A673 (cell line): ENCODE data around the gene TCHHL1. TPM values are rescaled to one million over a fixed set of nuclear protein-coding genes. Genes with fewer than 3 reads are reported as not detected.

Experiments
- BruUV-seq: library from RNA; stranded (reverse); fragments of 400-500 nt; replicated peaks from 2 replicates; lab custom pipeline; 2021; lab: Mats Ljungman, UMichigan
- CTCF ChIA-PET: fragments of 300-600 bp; sonication (Branson Sonifier 250); formaldehyde crosslinking; loops from one replicate; lab custom pipeline; 2022; ENCODE audit warnings: antibody characterized with exemption; lab: Charles Lee
- POLR2A ChIA-PET: fragments of 300-600 bp; sonication (Branson Sonifier 250); formaldehyde crosslinking; loops from one replicate; lab custom pipeline; 2022; ENCODE audit warnings: antibody characterized with exemption; ENCODE audit not compliant: low non-redundant PET; lab: Charles Lee
- DNase-seq: peaks from one replicate; pipeline ENCODE4 v3.0.0-alpha.2; 2015; ENCODE audit warnings: low spot score
- H3K27ac ChIP-seq: fragments of 200-600 bp; sonication (generic); 2 replicates; pipeline ENCODE4 v1.5.1; 2016; ENCODE audit warnings: mixed run types, low read depth, mild to moderate bottlenecking, mixed read lengths, antibody characterized with exemption, low read length; ENCODE audit not compliant: poor library complexity, severe bottlenecking
- H3K27me3 ChIP-seq: fragments of 200-600 bp; sonication (generic); replicated peaks from 2 replicates; pipeline ENCODE4 v1.6.1; 2017; ENCODE audit warnings: mixed run types, low read depth, mild to moderate bottlenecking, mixed read lengths, antibody characterized with exemption, low read length; ENCODE audit not compliant: insufficient read depth, poor library complexity
- H3K36me3 ChIP-seq: fragments of 200-600 bp; sonication (generic); 2 replicates; pipeline ENCODE4 v1.6.1; 2016; ENCODE audit warnings: mixed run types, mild to moderate bottlenecking, mixed read lengths, antibody characterized with exemption, low read length; ENCODE audit not compliant: insufficient read depth, poor library complexity, severe bottlenecking
- H3K4me1 ChIP-seq: fragments of 200-600 bp; sonication (generic); 2 replicates; pipeline ENCODE4 v1.6.1; 2017; ENCODE audit warnings: mixed run types, mild to moderate bottlenecking, mixed read lengths, antibody characterized with exemption, low read length; ENCODE audit not compliant: insufficient read depth, poor library complexity, severe bottlenecking
- H3K4me3 ChIP-seq: fragments of 200-600 bp; sonication (generic); 2 replicates; pipeline ENCODE4 v1.5.1; 2016; ENCODE audit warnings: low read depth, mixed run types, mild to moderate bottlenecking, mixed read lengths, low read length; ENCODE audit not compliant: poor library complexity, severe bottlenecking
- H3K9me3 ChIP-seq: fragments of 200-600 bp; sonication (generic); 2 replicates; pipeline ENCODE4 v1.6.1; 2016; ENCODE audit warnings: mixed run types, low read depth, mild to moderate bottlenecking, mixed read lengths, antibody characterized with exemption, low read length; ENCODE audit not compliant: poor library complexity, severe bottlenecking
- CTCF ChIP-seq: fragments of 300-800, 200-600 bp; sonication (generic); conservative IDR thresholded peaks from 2 replicates; pipeline ENCODE4 v1.5.1; 2017; ENCODE audit warnings: low read depth, mild to moderate bottlenecking, antibody characterized with exemption, low read length, moderate library complexity, mixed read lengths
- EZH2 ChIP-seq: fragments of 200-600 bp; sonication (generic); IDR thresholded peaks from 2 replicates; pipeline ENCODE4 v1.6.1; 2017; ENCODE audit warnings: borderline replicate concordance, low read depth, mild to moderate bottlenecking, mixed read lengths, antibody characterized with exemption, low read length; ENCODE audit not compliant: poor library complexity, severe bottlenecking
- intact Hi-C: fragments of 100-400 bp; cut with micrococcal nuclease; formaldehyde crosslinking; loops from one replicate; pipeline ENCODE4 v1.10.0; 2022; ENCODE audit not compliant: unreplicated experiment
- total RNA-seq: library from RNA; stranded (reverse); gene quantifications from 2 replicates; pipeline ENCODE4 v1.2.3, GENCODE V29; 2021

TCHHL1 gene
- total RNA-seq, 1 experiment from 2014 or later: not detected

- H3K4me1 ChIP-seq: no peaks in the 10 kb centered on the region
- H3K27ac ChIP-seq: no peak overlapping the region
- CTCF ChIA-PET: no interaction called here
- DNase-seq: no peak
- H3K4me3 ChIP-seq: no peak overlapping the region
- no TSS peak for BruUV-seq
- TF ChIP-seq CTCF (no peak), EZH2 (no peak)
- H3K9me3 ChIP-seq: no peaks in the 10 kb centered on the region
- POLR2A ChIA-PET: no interaction called here
- no peaks in the 10 kb centered on the region for H3K36me3 ChIP-seq
- H3K27me3 ChIP-seq: peaks cover 69% of the 10 kb centered on the region
- intact Hi-C loops: no loop called here
These were observed 20.9 kb downstream of the TCHHL1 start for GRCh38 chr1:152067929-152068328.

GRCh38 chr1:152067150-152067549 is 21.7 kb downstream of the TCHHL1 start:
- ChIA-PET POLR2A (no interaction called here), CTCF (no interaction called here)
- BruUV-seq: no TSS peak
- H3K4me3 ChIP-seq: no peak overlapping the region
- no peak overlapping the region for H3K27ac ChIP-seq
- intact Hi-C loops: no loop called here
- peaks cover 69% of the 10 kb centered on the region for H3K27me3 ChIP-seq
- H3K4me1 ChIP-seq: no peaks in the 10 kb centered on the region
- no peak for TF ChIP-seq EZH2
- no peaks in the 10 kb centered on the region for H3K36me3 ChIP-seq
- DNase-seq: no peak
- no peaks in the 10 kb centered on the region for H3K9me3 ChIP-seq

GRCh38 chr1:152061952-152062351 is 26.9 kb downstream of the TCHHL1 start:
- Histone ChIP-seq H3K27ac (no peak overlapping the region), H3K4me3 (no peak overlapping the region), H3K27me3 (peaks cover 51% of the 10 kb centered on the region), H3K36me3 (no peaks in the 10 kb centered on the region), H3K4me1 (no peaks in the 10 kb centered on the region), H3K9me3 (no peaks in the 10 kb centered on the region)
- no TSS peak for BruUV-seq
- no peak for DNase-seq
- POLR2A ChIA-PET: no interaction called here
- TF ChIP-seq EZH2: no peak
- TF ChIP-seq CTCF: no peak
- CTCF ChIA-PET: no interaction called here
- intact Hi-C loops: no loop called here

GRCh38 chr1:152053375-152053774 is 35.5 kb downstream of the TCHHL1 start:
- Histone ChIP-seq H3K36me3 (no peaks in the 10 kb centered on the region), H3K9me3 (no peaks in the 10 kb centered on the region), H3K27ac (no peak overlapping the region), H3K4me3 (no peak overlapping the region), H3K4me1 (peaks cover 3% of the 10 kb centered on the region), H3K27me3 (peaks cover 56% of the 10 kb centered on the region)
- TF ChIP-seq EZH2: no peak
- BruUV-seq: no TSS peak
- no peak for DNase-seq
- CTCF ChIA-PET: interaction anchor here (1.4 to 1.7 kb wide), 3 partner anchors 130 to 405 kb away, joined by 3 to 9 read pairs (median 9); no protein-coding TSS in a partner anchor
- POLR2A ChIA-PET: no interaction called here
- intact Hi-C loops: loop anchor here (2.0 to 5.0 kb wide), 2 partner anchors 54 to 293 kb away; no protein-coding TSS in a partner anchor
